ENCODE results near the gene TNIP3. TPM values are rescaled to one million over a fixed set of nuclear protein-coding genes. Genes with fewer than 3 reads are reported as not detected.

TNIP3 gene
- total and polyA plus RNA-seq, 2 donors (not counting 1 experiment from before 2014, with no cell fraction given), result 0.50 to 0.51 TPM

- H2AFZ ChIP-seq (ENCODE audit: low read length), result no peak overlapping the region
- H3K4me3 ChIP-seq (replicated peaks in 1 of 4; ENCODE audit: control extremely low read depth in 1 of 4, insufficient read depth in 1 of 4, low read depth in 3 of 4, low read length in 4 of 4), result no peak overlapping the region
- H3K4me1 ChIP-seq (ENCODE audit: control insufficient read depth, extremely low read depth, insufficient read depth, low read length), result no peaks in the 10 kb centered on the region
- no peak overlapping the region for H3K9ac ChIP-seq (ENCODE audit: insufficient read depth, low read length)
- DNase-seq (ENCODE audit: low read depth in 2 of 2), result no peak
- no peaks in the 10 kb centered on the region for H3K36me3 ChIP-seq (ENCODE audit: control insufficient read depth, insufficient read depth, low read length)
- H3K9me3 ChIP-seq (ENCODE audit: control insufficient read depth, insufficient read depth, low read depth, low read length), result no peaks in the 10 kb centered on the region
- TF ChIP-seq CTCF (conservative IDR thresholded peaks at IDR 0.05 in 1 of 2, IDR thresholded peaks at IDR 0.05 in 1 of 2; ENCODE audit: low read depth in 1 of 2, low read length in 2 of 2), result no peak
- no peak for TF ChIP-seq EZH2 (IDR thresholded peaks at IDR 0.05; ENCODE audit: low read length, missing control alignments)
- H3K27ac ChIP-seq (ENCODE audit: insufficient read depth, low read length), result no peak overlapping the region
- H3K79me2 ChIP-seq (ENCODE audit: control insufficient read depth, insufficient read depth, low read length), result no peaks in the 10 kb centered on the region
- no peaks in the 10 kb centered on the region for H4K20me1 ChIP-seq (ENCODE audit: control insufficient read depth, extremely low read depth, insufficient read depth, low read length)
- no peak overlapping the region for H3K4me2 ChIP-seq (ENCODE audit: extremely low read depth, insufficient read depth, low read length)
- H3K27me3 ChIP-seq (ENCODE audit: control insufficient read depth, insufficient read depth, low read length), result no peaks in the 10 kb centered on the region
These were observed 72.2 kb downstream of the TNIP3 start for GRCh38 chr4:121091941-121092340.

GRCh38 chr4:121088867-121089266 is 75.3 kb downstream of the TNIP3 start:
- Histone ChIP-seq H3K36me3 (ENCODE audit: control insufficient read depth, insufficient read depth, low read length) (no peaks in the 10 kb centered on the region), H3K27ac (ENCODE audit: insufficient read depth, low read length) (no peak overlapping the region), H3K4me1 (ENCODE audit: control insufficient read depth, extremely low read depth, insufficient read depth, low read length) (no peaks in the 10 kb centered on the region), H4K20me1 (ENCODE audit: control insufficient read depth, extremely low read depth, insufficient read depth, low read length) (no peaks in the 10 kb centered on the region), H3K4me3 (replicated peaks in 1 of 4; ENCODE audit: control extremely low read depth in 1 of 4, insufficient read depth in 1 of 4, low read depth in 3 of 4, low read length in 4 of 4) (no peak overlapping the region), H3K4me2 (ENCODE audit: extremely low read depth, insufficient read depth, low read length) (no peak overlapping the region), H3K9me3 (ENCODE audit: control insufficient read depth, insufficient read depth, low read depth, low read length) (no peaks in the 10 kb centered on the region), H2AFZ (ENCODE audit: low read length) (no peak overlapping the region), H3K27me3 (ENCODE audit: control insufficient read depth, insufficient read depth, low read length) (no peaks in the 10 kb centered on the region), H3K9ac (ENCODE audit: insufficient read depth, low read length) (no peak overlapping the region), H3K79me2 (ENCODE audit: control insufficient read depth, insufficient read depth, low read length) (no peaks in the 10 kb centered on the region)
- DNase-seq (ENCODE audit: low read depth in 2 of 2), result no peak
- no peak for TF ChIP-seq CTCF (conservative IDR thresholded peaks at IDR 0.05 in 1 of 2, IDR thresholded peaks at IDR 0.05 in 1 of 2; ENCODE audit: low read depth in 1 of 2, low read length in 2 of 2)
- TF ChIP-seq EZH2 (IDR thresholded peaks at IDR 0.05; ENCODE audit: low read length, missing control alignments), result no peak

Other genes starting within 250 kb of the TNIP3 start
- 19.0 TPM in 2 replicates for gene PRDM5, start 241.6 kb downstream of the TNIP3 start, total RNA-seq
- 8.2 and 8.6 TPM in 2 replicates for gene PRDM5, start 241.6 kb downstream of the TNIP3 start, polyA plus RNA-seq
- 6.4 and 10.0 TPM in 2 replicates for gene NDNF, start 91.8 kb downstream of the TNIP3 start, total RNA-seq
- gene NDNF, start 91.8 kb downstream of the TNIP3 start, polyA plus RNA-seq, result 1.8 and 9.6 TPM in 2 replicates
- not detected in 2 replicates for gene QRFPR, start 216.7 kb upstream of the TNIP3 start, total RNA-seq
- gene QRFPR, start 216.7 kb upstream of the TNIP3 start, polyA plus RNA-seq, result not detected in 2 replicates